ENCODE data around the gene INIP.
"Not testable (repeated sequence)": the region's sequence is repeated elsewhere in the genome, so short reads cannot be mapped to it uniquely, and the experiment has no call there.

Gene INIP

DNA sequence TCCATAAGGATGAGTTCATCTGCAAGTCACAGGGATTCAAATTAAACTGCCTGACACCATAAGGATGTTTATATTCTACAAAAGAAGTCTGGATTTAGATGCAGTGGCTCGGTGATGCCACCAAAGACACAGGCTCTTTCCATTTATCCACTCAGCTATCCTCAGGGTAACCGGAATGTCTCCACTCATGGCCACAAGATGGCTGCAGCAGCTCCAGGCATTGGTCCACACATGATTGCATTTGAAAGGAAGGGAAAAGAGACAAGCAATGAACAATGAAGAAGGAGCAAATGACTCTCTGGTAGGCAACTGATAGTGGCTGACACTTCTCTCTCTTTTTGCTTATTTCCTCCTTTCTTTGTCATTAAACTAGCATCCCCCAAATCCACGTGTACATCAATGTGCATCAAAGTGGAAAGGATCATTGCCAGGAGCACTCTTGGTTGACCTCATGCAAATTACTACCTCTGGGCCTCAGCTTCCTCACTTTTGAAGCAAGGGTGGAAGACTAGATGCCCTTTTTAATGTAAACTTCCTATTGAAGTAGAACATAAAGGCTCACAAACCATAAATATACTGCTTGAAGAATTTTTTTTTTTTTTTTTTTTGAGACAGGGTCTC, 25.4 kb upstream of the INIP start:
- DNase-seq: no peak

DNA sequence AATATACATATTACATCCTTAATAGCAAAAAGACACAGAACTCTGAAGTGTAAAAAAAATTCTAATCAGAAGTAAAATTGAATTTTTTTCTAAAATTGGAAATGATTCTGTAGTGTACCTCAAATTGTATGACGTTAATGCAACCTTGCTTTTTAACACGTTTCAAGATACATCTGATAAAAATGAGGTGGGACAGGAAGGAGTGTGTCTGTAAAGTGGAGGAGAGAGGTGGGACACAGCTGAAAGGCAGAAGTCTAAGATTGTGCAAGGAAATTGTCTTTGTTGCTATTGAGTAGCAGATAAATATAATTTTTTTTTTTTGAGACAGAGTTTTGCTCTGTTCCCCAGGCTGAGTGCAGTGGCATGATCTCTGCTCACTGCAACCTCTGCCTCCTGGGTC, 17.0 kb upstream of the INIP start:
- DNase-seq: no peak

DNA sequence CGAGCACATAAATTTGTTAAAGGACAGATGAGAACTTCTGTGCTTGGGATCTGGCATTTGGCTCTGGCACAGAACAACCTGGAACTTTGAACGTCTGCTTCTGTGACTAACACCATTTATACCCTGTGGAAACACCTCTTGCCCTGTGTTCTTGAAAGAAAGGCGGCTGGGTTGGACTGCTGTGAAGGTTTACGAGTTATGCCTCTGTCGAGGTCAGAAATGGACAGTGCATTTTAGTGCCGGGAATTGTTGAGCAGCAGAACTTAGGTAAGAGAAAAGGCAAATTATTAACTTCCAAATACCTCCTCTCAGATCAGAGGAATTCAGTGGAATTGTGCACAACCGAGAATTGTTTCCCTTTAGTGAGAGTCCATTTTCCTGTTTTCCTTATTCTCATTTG, 14.1 kb upstream of the INIP start:
- no peak for DNase-seq

DNA sequence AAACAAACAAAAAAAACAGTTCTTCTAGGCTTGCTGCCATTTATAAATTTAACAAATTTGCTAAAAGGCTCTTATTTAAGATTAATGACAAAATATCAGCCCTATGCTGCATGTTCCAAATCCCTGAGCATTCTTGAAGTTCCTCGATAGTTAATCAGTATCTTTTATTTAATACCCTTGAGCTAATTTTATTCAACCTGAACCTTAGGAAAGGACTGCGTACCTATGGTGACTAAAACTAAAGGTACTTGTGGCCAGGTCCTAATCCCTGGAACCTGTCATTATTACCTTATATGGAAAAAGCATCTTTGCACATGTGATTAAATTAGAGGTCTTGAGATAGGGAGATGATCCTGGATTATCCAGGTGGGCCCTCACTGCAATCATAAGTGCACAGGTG, 10.5 kb upstream of the INIP start:
- DNase-seq: no peak

DNA sequence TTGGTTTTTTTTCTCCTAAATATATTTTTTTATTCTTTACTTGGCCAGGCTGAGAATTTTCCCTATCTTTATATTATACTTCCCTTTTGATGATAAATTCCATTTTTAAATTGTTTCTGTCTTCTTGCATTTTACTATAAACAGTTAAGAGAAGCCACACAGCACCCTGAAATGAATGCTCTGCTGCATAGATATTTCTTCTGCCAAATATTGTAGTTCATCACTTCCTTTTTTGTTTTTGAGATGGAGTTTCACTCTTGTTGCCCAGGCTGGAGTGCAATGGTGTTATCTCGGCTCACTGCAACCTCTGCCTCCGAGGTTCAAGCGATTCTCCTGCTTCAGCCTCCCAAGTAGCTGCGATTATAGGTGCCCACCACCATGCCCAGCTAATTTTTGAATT, 8.5 kb upstream of the INIP start:
- DNase-seq: no peak

DNA sequence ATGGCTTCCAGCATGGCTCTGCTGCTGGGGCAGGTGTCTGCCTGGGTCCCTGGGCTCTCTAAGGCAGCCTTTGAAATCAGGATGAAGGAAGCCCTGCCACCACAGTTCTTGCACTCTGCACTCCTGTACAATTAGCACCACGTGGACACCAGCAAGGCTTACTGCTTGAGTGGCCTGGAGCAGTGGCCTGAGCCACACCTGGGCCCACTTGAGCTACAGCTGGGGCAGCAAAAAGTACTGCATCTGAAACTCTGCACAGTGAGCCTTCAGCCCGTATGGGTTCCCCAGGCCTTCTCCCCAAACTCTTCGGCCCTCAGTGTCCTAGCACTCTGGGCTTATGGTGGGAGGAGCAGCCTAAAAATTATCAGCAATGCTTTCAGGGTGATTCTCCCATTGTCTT, 8.0 kb upstream of the INIP start:
- no peak for DNase-seq

DNA sequence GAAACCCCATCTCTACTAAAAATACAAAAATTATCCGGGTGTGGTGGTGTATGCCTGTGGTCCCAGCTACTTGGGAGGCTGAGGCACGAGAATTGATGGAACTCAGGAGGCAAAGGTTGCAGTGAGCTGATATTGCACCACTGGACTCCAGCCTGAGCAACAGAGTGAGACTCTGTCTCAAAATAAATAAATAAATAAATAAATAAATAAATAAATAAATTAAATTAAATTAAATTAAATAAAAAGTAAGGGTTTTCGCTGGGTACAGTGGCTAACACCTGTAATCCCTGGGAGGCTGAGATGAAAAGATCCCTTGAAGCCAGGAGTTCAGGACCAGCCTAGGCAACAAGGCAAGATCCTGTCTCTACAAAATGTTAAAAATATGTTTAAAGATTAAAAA, 4.8 kb upstream of the INIP start:
- not testable (repeated sequence) for DNase-seq

DNA sequence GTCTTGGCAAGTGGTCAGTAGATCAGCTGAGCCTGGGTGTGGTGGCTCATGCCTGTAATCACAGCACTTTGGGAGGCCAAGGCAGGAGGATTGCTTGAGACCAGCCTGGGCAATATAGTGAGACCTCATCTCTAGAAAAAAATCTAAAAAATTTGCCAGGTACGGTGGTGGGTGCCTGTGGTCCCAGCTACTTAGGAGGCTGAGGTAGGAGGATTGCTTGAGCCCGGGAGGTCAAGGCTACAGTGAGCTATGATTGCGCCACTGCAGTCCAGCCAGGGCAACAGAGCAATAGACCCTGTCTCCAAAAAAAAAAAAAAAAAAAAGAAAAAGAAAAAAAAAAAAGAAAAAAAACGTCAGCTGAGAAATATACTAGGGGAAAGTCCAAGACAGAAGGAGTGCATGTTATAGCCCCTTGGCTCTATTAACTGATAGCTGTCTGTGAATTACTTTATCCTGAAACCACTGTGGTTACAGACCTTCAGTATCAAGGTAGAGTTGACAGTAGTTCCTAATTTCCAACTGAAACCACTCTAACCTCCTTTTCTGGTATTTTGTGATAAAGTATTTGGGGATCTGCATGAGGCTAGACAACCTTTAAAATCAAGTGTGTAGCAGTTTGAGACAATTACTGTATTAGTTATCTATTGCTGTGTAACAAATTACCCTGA, 2.3 kb upstream of the INIP start:
- DNase-seq: no peak

DNA sequence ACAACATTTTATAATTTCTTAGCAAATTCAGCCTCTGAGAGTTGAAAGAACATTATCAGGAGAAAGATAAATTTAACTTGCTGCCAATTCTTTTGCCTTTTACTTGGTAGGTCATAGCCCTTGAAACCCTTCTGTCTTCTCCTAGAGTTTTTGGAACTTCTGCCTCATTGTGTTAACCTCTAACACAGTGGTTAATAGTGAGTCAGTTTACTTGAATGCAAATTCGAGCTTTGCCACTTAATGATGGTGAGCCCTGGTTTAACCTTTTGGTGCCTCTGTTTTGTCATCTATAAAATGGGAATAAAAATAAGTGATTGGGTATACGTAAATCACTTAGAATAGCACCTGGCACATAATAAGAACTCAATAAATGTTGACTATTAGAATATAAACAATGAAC, 1.8 kb upstream of the INIP start:
- no peak for DNase-seq

DNA sequence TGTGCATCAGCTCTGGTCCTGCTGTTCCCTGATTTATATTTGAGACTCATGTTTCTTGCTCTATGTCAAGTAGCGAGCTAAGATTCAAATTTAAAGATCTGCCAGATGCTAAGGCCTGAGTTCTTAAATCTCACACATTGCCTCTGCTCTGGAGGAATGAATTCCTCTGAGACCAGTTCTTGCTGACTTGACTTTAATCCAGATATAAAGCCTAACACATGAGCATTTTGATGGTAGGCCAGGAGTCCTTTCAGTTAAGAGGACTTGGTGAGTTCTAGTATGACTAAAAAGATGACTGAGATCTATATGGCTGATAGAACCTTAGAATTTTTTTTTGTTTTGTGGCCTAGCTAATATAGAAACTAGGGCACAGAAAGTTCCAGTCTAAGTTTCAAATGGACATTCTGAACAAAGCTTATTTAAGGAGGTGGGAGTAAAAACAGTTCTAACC, 1.3 kb upstream of the INIP start:
- peak in 1 of 51 donors; percentile 5 for DNase-seq

DNA sequence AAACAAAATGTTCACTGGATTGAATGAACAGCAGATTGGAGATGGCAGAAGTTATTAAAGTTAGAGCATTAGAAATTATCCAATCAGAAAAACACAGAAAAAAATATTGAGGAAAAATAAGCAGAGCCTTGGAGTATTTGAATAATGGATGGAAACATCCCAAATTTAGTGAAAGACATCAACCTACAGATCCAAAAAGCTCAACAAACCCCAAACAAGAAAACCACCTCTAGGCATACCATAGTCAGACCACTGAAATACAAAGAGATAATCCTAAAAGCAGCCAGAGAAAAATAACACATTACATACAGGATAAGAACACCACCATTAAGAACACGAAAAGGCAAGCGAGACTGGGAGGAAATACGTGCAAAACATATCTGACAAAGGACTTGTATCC, 5.2 kb downstream of the INIP start:
- no peak for DNase-seq

DNA sequence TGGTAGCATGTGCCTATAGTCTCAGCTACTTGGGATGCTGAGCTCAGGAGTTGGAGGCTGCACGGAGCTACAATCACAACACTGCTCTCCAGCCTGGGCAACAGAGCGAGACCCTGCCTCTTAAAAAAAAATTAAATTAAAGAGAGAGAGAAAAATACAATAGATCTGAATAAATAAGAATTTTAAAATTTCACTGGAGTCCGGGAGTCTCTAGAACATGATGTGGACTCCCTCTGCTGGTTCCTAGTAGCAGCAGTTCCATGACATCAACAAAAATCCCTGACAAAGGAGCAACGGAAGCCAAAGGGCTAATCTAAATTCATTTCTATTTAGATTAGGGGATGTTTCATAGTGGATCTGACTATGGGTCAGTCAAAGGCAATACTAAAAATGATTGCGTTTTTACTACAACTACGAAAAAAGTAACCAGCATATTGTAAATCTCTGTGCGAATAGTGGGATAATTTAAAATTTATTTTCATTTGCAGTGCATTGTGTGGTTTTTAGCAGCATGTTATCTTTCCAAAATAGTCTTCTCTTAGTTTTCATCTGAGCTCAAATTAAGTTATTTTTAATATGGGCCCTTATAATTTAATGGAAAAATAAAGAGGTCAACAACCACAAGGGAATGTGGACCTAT, 6.7 kb downstream of the INIP start:
- DNase-seq: peak in 13 of 51 donors; percentile 3 to 58 (median 13)

DNA sequence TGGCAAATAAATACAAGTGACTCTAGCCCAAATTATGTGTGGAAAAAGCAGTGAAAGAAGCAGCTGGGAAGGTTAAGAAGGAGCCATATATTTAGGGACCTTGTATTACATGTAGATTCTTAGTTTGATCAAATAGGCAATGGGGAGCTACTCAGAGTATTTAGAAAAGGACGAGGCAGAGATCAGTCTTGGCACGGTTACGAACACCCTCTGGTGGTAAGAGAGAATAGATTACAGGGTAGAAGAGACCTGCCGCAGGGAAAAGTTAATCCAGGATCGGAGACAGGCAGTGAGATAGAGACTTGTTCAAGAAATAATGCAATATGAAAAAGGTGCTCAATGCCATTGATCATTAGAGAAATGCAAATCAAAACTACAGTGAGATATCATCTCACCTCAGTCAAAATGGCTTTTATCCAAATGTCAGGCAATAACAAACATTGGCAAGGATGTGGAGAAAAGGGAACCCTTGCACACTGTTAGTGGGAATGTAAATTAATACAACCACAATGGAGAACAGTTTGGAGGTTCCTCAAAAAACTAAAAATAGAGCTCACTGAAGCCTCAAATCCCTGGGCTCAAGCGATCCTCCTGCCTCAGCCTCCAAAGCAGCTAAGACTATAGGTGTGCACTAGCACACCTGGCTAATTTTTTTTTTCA, 12.0 kb downstream of the INIP start:
- peak in 18 of 51 donors; percentile 3 to 56 (median 12) for DNase-seq

DNA sequence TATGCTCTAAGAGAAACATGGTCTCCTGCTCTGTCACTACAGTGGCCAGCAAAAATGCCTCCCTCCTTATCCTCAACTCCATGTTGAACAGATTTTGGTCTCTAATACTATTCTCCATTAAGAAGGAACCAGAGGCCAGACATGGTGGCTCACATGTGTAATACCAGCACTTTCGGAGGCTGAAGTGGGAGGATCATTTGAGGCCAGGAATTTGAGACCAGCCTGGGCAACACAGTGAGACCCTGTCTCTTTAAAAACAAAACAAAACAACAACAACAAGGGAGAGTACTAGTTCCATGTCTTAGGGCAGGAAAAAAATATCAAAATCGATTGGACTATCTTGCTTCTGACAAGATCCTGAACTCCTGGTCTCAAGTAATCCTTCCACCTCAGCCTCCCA, 14.6 kb downstream of the INIP start:
- no peak for DNase-seq

DNA sequence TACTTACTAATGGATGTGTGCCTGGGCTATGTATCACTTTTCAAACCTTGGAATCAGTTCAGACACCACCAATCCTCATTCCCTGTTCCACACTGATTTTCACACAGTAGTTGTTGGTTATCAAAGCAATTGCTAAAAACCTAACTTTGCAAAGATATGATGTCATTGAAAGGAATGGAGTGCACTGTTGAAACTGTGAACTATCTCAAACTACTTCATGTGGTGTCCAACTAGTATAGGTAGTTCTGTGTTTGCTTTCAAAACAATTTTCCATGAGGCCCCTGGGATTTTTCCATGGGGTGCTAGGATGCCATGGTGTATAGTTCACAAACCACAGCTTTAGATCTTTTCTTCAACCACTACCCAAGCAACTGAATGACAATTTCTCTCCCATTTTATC, 17.8 kb downstream of the INIP start:
- no peak for DNase-seq

DNA sequence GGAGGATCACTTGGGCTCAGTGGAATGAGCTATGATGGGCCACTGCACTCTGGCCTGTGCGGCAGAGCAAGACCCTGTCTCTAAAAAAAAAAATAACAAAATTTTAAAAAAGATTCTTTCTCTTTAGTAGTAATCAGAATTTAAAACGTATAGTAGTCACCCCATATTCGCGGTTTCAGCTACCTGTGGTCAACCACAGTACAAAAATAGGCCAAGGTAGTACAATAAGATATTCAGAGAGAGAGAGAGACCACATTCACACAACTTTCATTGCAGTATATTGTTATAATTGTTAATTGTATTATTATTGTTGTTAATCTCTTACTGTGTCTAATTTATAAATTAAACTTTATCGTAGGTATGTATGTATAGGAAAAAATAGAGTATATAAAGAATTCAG, 18.7 kb downstream of the INIP start:
- DNase-seq: no peak

DNA sequence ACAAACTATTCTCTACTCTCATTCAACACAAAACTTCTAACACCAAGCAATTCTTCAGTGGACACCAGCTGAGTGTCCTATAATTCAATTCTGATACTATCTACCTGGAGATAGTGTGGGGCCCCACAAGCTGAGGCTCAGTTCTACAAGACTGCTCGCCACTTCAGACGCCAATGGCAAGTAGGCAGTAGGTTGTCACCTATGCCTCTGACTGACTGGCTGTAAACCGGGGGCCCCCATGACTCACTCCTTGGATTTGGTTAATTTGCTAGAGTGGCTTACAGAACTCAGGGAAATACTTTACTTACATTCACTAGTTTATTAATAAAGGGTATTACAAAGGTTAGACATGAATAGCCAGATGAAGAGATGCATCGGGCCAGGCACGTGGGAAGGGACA, 21.5 kb downstream of the INIP start:
- no peak for DNase-seq

DNA sequence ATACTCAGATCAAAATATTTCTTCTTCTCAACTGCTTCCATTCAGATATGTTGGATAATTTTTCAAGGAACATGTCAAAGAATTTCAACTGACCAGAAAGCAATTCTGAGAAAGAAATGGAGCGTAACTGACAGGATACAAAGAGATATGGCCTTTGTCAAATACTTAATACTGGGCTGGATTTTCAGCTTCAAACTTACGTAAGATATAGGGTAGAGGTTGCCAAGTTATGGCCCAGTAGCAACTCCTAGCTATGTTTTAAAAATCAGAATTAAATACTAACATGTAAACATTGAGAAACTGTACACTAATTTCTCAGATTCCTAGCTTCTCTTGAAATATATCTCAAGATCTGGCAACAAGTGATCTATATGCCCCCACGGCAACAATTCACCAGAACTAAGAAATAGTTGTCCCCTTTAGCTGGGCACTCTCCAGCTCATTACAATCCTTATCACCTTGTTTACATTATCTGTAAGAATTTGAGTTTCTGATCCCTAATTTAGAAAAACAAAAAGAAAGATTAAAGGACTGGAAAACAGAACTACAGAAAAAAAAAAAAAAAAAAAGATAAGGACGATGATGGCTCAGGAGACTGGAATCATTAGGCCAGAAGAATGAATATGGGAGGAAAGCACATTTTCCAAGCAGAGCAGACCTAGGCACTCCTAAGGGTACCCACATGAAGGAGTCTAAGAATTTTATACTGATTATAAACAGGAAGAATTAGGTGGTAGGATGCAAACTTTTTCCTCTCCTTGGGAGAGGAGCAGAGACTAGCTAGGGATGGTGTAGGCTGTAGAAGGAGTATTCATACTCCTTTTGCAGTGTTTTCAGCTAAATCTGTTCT, 23.0 kb downstream of the INIP start:
- DNase-seq: no peak

DNA sequence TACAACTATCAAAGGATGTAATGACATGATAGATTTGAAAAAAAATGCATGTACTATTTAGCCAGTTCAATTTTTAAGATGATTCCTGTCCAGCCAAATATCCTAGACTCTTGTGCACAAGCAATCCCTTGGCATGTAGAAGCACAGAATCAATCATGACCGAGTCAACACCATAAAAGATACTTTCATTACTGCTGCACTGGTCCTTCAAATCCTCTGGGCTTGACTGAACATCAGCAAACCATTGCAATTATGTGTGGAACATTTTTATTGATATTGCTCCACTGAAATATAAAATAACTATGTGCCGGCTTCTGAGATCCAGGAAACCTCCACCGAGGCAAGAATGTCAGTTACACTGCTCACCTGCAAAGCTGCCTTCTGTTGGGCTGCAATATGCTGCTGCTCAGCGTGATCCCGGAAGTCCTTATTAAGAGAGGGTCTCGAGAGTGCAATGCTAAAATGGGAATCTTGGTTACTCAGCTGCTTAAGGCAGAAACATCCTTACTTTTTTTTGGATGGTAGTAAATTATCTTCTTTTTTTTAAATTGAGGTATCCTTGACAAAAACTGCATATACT, 28.7 kb downstream of the INIP start:
- DNase-seq: no peak

DNA sequence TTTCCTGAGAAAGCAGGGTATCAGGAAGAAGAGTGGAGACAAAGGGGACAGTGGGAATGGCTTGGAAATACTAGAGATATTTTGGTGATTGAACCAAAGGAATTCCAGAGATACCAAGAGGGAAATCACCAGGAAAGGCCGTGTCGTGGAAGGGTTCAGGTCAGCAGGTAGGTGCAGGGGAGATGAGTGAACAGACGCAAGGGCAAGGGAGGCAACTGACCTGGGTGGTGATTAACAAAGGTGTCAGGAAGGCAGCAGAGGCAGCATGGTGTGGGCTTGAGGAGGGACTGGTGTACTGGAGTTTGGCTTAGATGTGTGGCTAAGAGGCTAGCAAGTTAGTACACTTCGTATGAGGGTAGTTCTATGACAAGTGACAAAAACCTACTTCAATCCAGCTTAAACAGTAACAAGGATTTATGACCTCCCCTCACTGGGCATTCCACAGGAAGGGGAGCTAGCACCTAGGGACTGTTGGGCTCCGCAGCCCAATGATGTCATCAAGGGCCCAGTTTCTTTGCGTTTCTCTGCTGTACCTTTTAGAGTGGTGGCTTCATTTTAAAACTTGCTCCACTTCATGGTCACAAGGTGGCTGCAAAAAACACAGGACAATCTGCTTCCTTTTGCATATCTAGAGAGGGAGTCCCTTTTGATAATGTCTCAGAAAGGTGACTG, 37.0 kb downstream of the INIP start:
- no peak for DNase-seq

DNA sequence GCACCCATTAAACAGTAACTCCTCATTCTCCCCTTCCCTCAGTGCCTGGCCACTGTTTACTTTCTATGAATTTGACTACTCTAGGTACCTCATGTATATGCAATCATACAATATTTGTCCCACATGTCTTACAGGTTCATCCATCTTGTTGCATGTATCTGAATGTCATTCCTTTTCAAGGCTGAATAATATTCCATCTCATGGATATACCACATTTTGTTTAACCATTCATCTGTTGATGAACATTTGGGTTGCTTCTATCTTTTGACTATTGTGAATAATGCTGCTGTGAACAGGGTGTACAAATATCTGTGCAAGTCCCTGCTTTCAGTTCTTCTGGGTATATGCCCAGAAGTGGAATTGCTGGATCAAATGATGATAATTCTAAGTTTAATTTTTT, 40.9 kb downstream of the INIP start:
- DNase-seq: no peak

Measured in hypothalamus (tissue), 51 donors.